H1 (cell line): Measurements from ENCODE around the gene MAK. TPM values are rescaled to one million over a fixed set of nuclear protein-coding genes. Genes with fewer than 3 reads are reported as not detected.

Experiments used
- CTCF ChIA-PET: fragments of 300-600 bp; sonication (Branson Sonifier 250); formaldehyde crosslinking; loops from one replicate; lab custom pipeline; 2021; ENCODE audit not compliant: partially characterized antibody; lab: Charles Lee
- POLR2A ChIA-PET: fragments of 300-600 bp; sonication (Branson Sonifier 250); formaldehyde crosslinking; loops from one replicate; lab custom pipeline; 2021; ENCODE audit warnings: inconsistent platforms; ENCODE audit not compliant: partially characterized antibody; lab: Charles Lee
- DNase-seq, 2 experiments: peaks; one replicate each; pipeline versions ENCODE4 v3.0.0 to v3.0.0-alpha.2; 2010 to 2022; ENCODE audit warnings: low spot score in 2 of 2, low read depth in 1 of 2, mixed read lengths in 1 of 2
- FAIRE-seq: peaks from 2 replicates; lab custom pipeline; 2011; peaks lifted over from hg19 to GRCh38; lab: Jason Lieb, UNC
- H2AFZ ChIP-seq: 2 replicates; pipeline ENCODE4 v1.8.1; 2012; ENCODE audit warnings: low read length, inconsistent platforms
- H2AK5ac ChIP-seq: 2 replicates; pipeline ENCODE4 v1.6.1; 2013; ENCODE audit warnings: low read depth, low read length
- H2BK120ac ChIP-seq: replicated peaks from 2 replicates; pipeline ENCODE3; 2013; ENCODE audit warnings: low read depth, low read length, inconsistent platforms
- H2BK12ac ChIP-seq: 2 replicates; pipeline ENCODE4 v1.6.1; 2013; ENCODE audit warnings: low read depth, low read length
- H2BK15ac ChIP-seq: 2 replicates; pipeline ENCODE4 v1.6.1; 2013; ENCODE audit warnings: low read length
- H2BK20ac ChIP-seq: 2 replicates; pipeline ENCODE4 v1.6.1; 2013; ENCODE audit warnings: low read length
- H2BK5ac ChIP-seq: 2 replicates; pipeline ENCODE4 v1.6.1; 2013; ENCODE audit warnings: low read depth, low read length
- H3K14ac ChIP-seq: 2 replicates; pipeline ENCODE4 v1.6.1; 2013; ENCODE audit warnings: inconsistent platforms; ENCODE audit not compliant: insufficient read length
- H3K18ac ChIP-seq: 2 replicates; pipeline ENCODE4 v1.6.1; 2013; ENCODE audit warnings: low read length; ENCODE audit errors: extremely low read depth
- H3K23ac ChIP-seq: 2 replicates; pipeline ENCODE4 v1.6.1; 2013; ENCODE audit warnings: inconsistent platforms; ENCODE audit not compliant: insufficient read length
- H3K23me2 ChIP-seq: 2 replicates; pipeline ENCODE4 v1.6.1; 2013; ENCODE audit warnings: low read depth, low read length
- H3K27ac ChIP-seq: 2 replicates; pipeline ENCODE4 v1.6.1; 2011; ENCODE audit warnings: low read depth, low read length, inconsistent platforms
- H3K27me3 ChIP-seq, 4 experiments: replicated peaks in 1 of 4; 1 replicate in 1 of 4; 2 replicates in 3 of 4; pipeline versions ENCODE4 v1.6.1 to v1.8.1; 2011 to 2013; ENCODE audit warnings: low read length in 3 of 4, mild to moderate bottlenecking in 3 of 4, inconsistent platforms in 2 of 4, mixed read lengths in 2 of 4, moderate library complexity in 1 of 4; ENCODE audit not compliant: control insufficient read depth in 3 of 4, insufficient read depth in 3 of 4; ENCODE audit errors: extremely low read depth in 1 of 4
- H3K36me3 ChIP-seq, 4 experiments: 2 replicates each; pipeline versions ENCODE4 v1.6.1 to v1.8.1; 2011 to 2013; ENCODE audit warnings: mild to moderate bottlenecking in 4 of 4, low read length in 3 of 4, moderate library complexity in 2 of 4, control low read depth in 1 of 4, inconsistent platforms in 1 of 4; ENCODE audit not compliant: insufficient read depth in 4 of 4, control insufficient read depth in 2 of 4
- H3K4ac ChIP-seq: replicated peaks from 2 replicates; pipeline ENCODE3; 2013; ENCODE audit warnings: low read length, low read depth, mixed read lengths, inconsistent platforms; ENCODE audit not compliant: insufficient read length
- H3K4me1 ChIP-seq, 4 experiments: replicated peaks in 1 of 4; 1 replicate in 1 of 4; 2 replicates in 3 of 4; pipeline versions ENCODE4 v1.6.1 to v1.8.1; 2011 to 2013; ENCODE audit warnings: low read length in 3 of 4, inconsistent platforms in 2 of 4, mixed read lengths in 1 of 4; ENCODE audit not compliant: insufficient read depth in 4 of 4, control insufficient read depth in 3 of 4
- H3K4me2 ChIP-seq, 2 experiments: 2 replicates each; pipeline versions ENCODE4 v1.6.1 to v1.8.1; 2011 to 2013; ENCODE audit warnings: low read depth in 2 of 2, low read length in 2 of 2, control low read depth in 1 of 2, inconsistent platforms in 1 of 2, mild to moderate bottlenecking in 1 of 2; ENCODE audit not compliant: insufficient read depth in 1 of 2
- H3K4me3 ChIP-seq, 4 experiments: fragments of 200-600, 300-600 bp in 1 of 4; sonication (generic), shearing (Covaris generic), sonication (Bioruptor Twin) in 1 of 4; 2 replicates each; pipeline versions ENCODE4 v1.5.1 to v1.8.1; 2011 to 2016; ENCODE audit warnings: low read length in 4 of 4, low read depth in 3 of 4, control low read depth in 2 of 4, inconsistent platforms in 2 of 4, mild to moderate bottlenecking in 2 of 4, mixed read lengths in 1 of 4, moderate library complexity in 1 of 4; ENCODE audit not compliant: insufficient read depth in 2 of 4; ENCODE audit errors: extremely low read depth in 1 of 4
- H3K56ac ChIP-seq: replicated peaks from 2 replicates; pipeline ENCODE3; 2013; ENCODE audit warnings: low read depth, mild to moderate bottlenecking, mixed read lengths, low read length, inconsistent platforms; ENCODE audit not compliant: insufficient read length
- H3K79me1 ChIP-seq: 2 replicates; pipeline ENCODE4 v1.6.1; 2013; ENCODE audit warnings: low read depth, low read length, control low read depth
- H3K79me2 ChIP-seq, 2 experiments: 2 replicates each; pipeline versions ENCODE4 v1.6.1 to v1.8.1; 2012 to 2013; ENCODE audit warnings: low read length in 2 of 2, mild to moderate bottlenecking in 2 of 2, inconsistent platforms in 1 of 2; ENCODE audit not compliant: insufficient read depth in 2 of 2, control insufficient read depth in 1 of 2
- H3K9ac ChIP-seq, 4 experiments: replicated peaks in 1 of 4; 1 replicate in 1 of 4; 2 replicates in 3 of 4; pipeline versions ENCODE4 v1.6.1 to v1.8.1; 2011 to 2013; ENCODE audit warnings: low read depth in 3 of 4, low read length in 3 of 4, control low read depth in 2 of 4, mild to moderate bottlenecking in 2 of 4, moderate library complexity in 2 of 4, inconsistent platforms in 1 of 4; ENCODE audit errors: extremely low read depth in 1 of 4
- H3K9me3 ChIP-seq, 2 experiments: 2 replicates each; pipeline versions ENCODE4 v1.6.1 to v1.8.1; 2012 to 2013; ENCODE audit warnings: mild to moderate bottlenecking in 2 of 2, moderate library complexity in 2 of 2, control low read depth in 1 of 2, inconsistent platforms in 1 of 2, low read depth in 1 of 2, low read length in 1 of 2, mixed read lengths in 1 of 2; ENCODE audit not compliant: insufficient read depth in 2 of 2
- H4K20me1 ChIP-seq, 2 experiments: replicated peaks in 1 of 2; 2 replicates each; pipeline versions ENCODE3 to v1.8.1; 2011 to 2013; ENCODE audit warnings: inconsistent platforms in 2 of 2, low read length in 2 of 2, mild to moderate bottlenecking in 1 of 2; ENCODE audit not compliant: insufficient read depth in 2 of 2, control insufficient read depth in 1 of 2
- H4K5ac ChIP-seq: 2 replicates; pipeline ENCODE4 v1.6.1; 2013; ENCODE audit warnings: low read length, low read depth, mixed read lengths, inconsistent platforms; ENCODE audit not compliant: insufficient read length
- H4K8ac ChIP-seq: 2 replicates; pipeline ENCODE4 v1.8.0; 2013; ENCODE audit warnings: mild to moderate bottlenecking, moderate library complexity, low read length, inconsistent platforms; ENCODE audit not compliant: insufficient read depth; ENCODE audit errors: extremely low read depth
- H4K91ac ChIP-seq: replicated peaks from 2 replicates; pipeline ENCODE3; 2013; ENCODE audit warnings: low read length, mixed read lengths, inconsistent platforms; ENCODE audit not compliant: insufficient read length
- ATF2 ChIP-seq: IDR thresholded peaks from 2 replicates; pipeline ENCODE4 v1.6.1; 2012; ENCODE audit warnings: low read length, inconsistent platforms
- CBX5 ChIP-seq: fragments of 300-800, 300-1000 bp; sonication (generic); IDR thresholded peaks from 2 replicates; pipeline ENCODE4 v1.7.1; 2016; ENCODE audit warnings: antibody characterized with exemption, low read length, low read depth
- CHD1 ChIP-seq: IDR thresholded peaks from 2 replicates; pipeline ENCODE4 v1.6.1; 2012; ENCODE audit warnings: low read depth, low read length, improper control_type of control experiment
- GABPA ChIP-seq: IDR thresholded peaks from 2 replicates; pipeline ENCODE4 v1.6.1; 2011; ENCODE audit warnings: mild to moderate bottlenecking, low read length, moderate library complexity, borderline replicate concordance; ENCODE audit not compliant: insufficient read depth
- HDAC6 ChIP-seq: IDR thresholded peaks from one replicate; pipeline ENCODE4 v1.7.1; 2012; ENCODE audit warnings: low read depth, mild to moderate bottlenecking, inconsistent platforms, low read length, moderate library complexity
- JUN ChIP-seq: IDR thresholded peaks from 2 replicates; pipeline ENCODE4 v1.6.1; 2011; ENCODE audit warnings: low read depth, mild to moderate bottlenecking, improper control_type of control experiment, low read length
- SP4 ChIP-seq: IDR thresholded peaks from 2 replicates; pipeline ENCODE4 v1.6.1; 2012; ENCODE audit warnings: low read length, inconsistent platforms
- TAF7 ChIP-seq: optimal IDR thresholded peaks from 2 replicates; pipeline ENCODE3; 2011; ENCODE audit warnings: low read depth, mild to moderate bottlenecking, inconsistent platforms, low read length, moderate library complexity, borderline replicate concordance
- WGBS, 2 experiments: shearing (Covaris generic) in 1 of 2; methylation state at CpG; one replicate each; pipeline versions ENCODE4 v1.1.6 to v1.1.7; 2013 to 2015; ENCODE audit warnings: low lambda C conversion rate in 2 of 2, mixed read lengths in 2 of 2, inconsistent platforms in 1 of 2, low coverage in 1 of 2, missing lambda C conversion rate in 1 of 2; ENCODE audit not compliant: insufficient replicate concordance in 2 of 2, insufficient coverage in 1 of 2, insufficient read length in 1 of 2; ENCODE audit errors: extremely low coverage in 1 of 2, missing lambda C conversion rate in 1 of 2; 5-methylcytosine and 5-hydroxymethylcytosine counted together
- polyA plus RNA-seq, 7 experiments: library from polyadenylated mRNA; depleted of rRNA in 3 of 7; stranded (reverse) in 5 of 7; unstranded in 2 of 7; fragments of >200 nt in 5 of 7; fragments of 200-250 nt in 2 of 7; gene quantifications; 1 replicate in 5 of 7; 2 replicates in 1 of 7; 4 replicates in 1 of 7; pipeline versions ENCODE4 v1.2.1 to v1.2.3, GENCODE V29; 2011 to 2013; ENCODE audit warnings: missing spikeins in 2 of 7, mixed read lengths in 2 of 7
- total RNA-seq: library from RNA; stranded (reverse); fragmentation: NEBNext Ultra II Directional; extraction: Animal tissue kit (Norgen Biotek cat#: 25700); gene quantifications from 2 replicates; pipeline ENCODE4 v1.2.1, GENCODE V29; 2021

The MAK gene
- total and polyA plus RNA-seq, 2 of the 8 experiments (the other 6 are each of a cell fraction or from before 2014, with no cell fraction given), result 0.08 to 0.37 TPM

DNA sequence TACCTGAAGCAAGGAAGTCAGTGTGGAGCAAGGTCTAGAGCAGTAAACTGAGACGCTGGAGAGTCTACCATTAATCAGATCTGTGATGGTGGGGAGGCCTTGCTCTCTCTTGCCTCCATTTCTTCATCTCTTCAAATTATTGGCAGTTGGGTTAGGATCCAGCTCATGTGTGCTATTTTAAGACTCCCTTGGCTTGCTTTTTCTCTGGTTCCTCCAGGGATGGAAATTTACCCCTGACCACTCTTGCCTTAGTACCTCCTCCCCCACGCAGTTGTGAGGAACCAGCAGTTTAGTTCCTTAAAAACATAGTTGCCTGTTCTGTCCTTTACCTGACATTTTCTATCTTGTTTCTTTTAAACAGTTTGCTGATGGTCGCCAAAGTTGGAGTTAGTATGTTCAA, 108.1 kb downstream of the MAK start:
- no peak overlapping the region for H2BK5ac ChIP-seq
- H2BK120ac ChIP-seq, result no peak overlapping the region
- no peak overlapping the region for H2AFZ ChIP-seq
- WGBS, 2 experiments, result 86% methylated on average over 3 of the region's 3 CpGs; no CpG with 5 or more reads in 1 of the 2 experiments
- H3K4me2 ChIP-seq, result no peak overlapping the region
- H3K4ac ChIP-seq, result no peak overlapping the region
- no peak overlapping the region for H3K27ac ChIP-seq
- peaks cover 3% of the 10 kb centered on the region; the same call in 1 of the 2 replicates for H3K79me1 ChIP-seq
- no peak overlapping the region for H4K91ac ChIP-seq
- POLR2A ChIA-PET, result no interaction called here
- no peak overlapping the region for H3K9ac ChIP-seq
- H3K36me3 ChIP-seq, result peaks cover 6 to 54% (median 30%) of the 10 kb centered on the region in 4 experiments
- FAIRE-seq (no peak), DNase-seq (peak in 1 of 2 experiments; percentile 14)
- H2BK15ac ChIP-seq, result no peak overlapping the region
- H3K4me1 ChIP-seq, result no peaks in the 10 kb centered on the region
- H3K9me3 ChIP-seq, result no peaks in the 10 kb centered on the region
- CTCF ChIA-PET, result interaction anchor here (0.7 to 1.8 kb wide), 4 partner anchors 10 to 316 kb away, joined by 3 to 5 read pairs (median 3); no protein-coding TSS in a partner anchor
- H3K56ac ChIP-seq, result no peak overlapping the region
- no peak overlapping the region for H3K4me3 ChIP-seq
- H2BK12ac ChIP-seq, result no peak overlapping the region
- no peak overlapping the region for H4K8ac ChIP-seq
- no peak overlapping the region for H2AK5ac ChIP-seq
- peaks cover 0 to 1% of the 10 kb centered on the region in 2 experiments for H4K20me1 ChIP-seq
- H3K23me2 ChIP-seq, result no peaks in the 10 kb centered on the region
- no peak overlapping the region for H2BK20ac ChIP-seq
- H3K18ac ChIP-seq, result no peak overlapping the region
- no peak overlapping the region for H4K5ac ChIP-seq
- TF ChIP-seq CHD1 (no peak), SP4 (no peak), ATF2 (no peak), JUN (no peak), TAF7 (no peak), HDAC6 (no peak), CBX5 (no peak), GABPA (no peak)
- H3K23ac ChIP-seq, result no peak overlapping the region
- H3K14ac ChIP-seq, result no peak overlapping the region
- H3K79me2 ChIP-seq, result peaks cover 0 to 2% of the 10 kb centered on the region in 2 experiments; a peak in 1 of 4 replicates
- H3K27me3 ChIP-seq, result no peaks in the 10 kb centered on the region
